DND-41 (cell line): ENCODE results near the gene EYS.

Experiments
- ATAC-seq: fragments of 200-7000 bp; cut with Tn5 transposase; 3 replicates; pipeline ENCODE4 v1.9.1; 2021; ENCODE audit warnings: low read depth; ENCODE audit not compliant: insufficient read depth
- DNase-seq: peaks from one replicate; pipeline ENCODE4 v3.0.0-alpha.2; 2020
- H2AFZ ChIP-seq: 2 replicates; pipeline ENCODE4 v1.6.0; 2012; ENCODE audit warnings: low read depth, low read length
- H3K27ac ChIP-seq: 2 replicates; pipeline ENCODE4 v1.5.1; 2012; ENCODE audit warnings: low read length, inconsistent platforms
- H3K27me3 ChIP-seq: fragments of 200-600 bp; sonication (generic); 2 replicates; pipeline ENCODE4 v1.6.0; 2012; ENCODE audit warnings: low read length, mild to moderate bottlenecking, inconsistent platforms; ENCODE audit not compliant: insufficient read depth, poor library complexity
- H3K36me3 ChIP-seq: 2 replicates; pipeline ENCODE4 v1.5.1; 2012; ENCODE audit warnings: low read length, inconsistent platforms; ENCODE audit not compliant: insufficient read depth
- H3K4me1 ChIP-seq: 2 replicates; pipeline ENCODE4 v1.5.1; 2012; ENCODE audit warnings: mild to moderate bottlenecking, low read length; ENCODE audit not compliant: insufficient read depth
- H3K4me2 ChIP-seq: 2 replicates; pipeline ENCODE4 v1.6.0; 2012; ENCODE audit warnings: mild to moderate bottlenecking, moderate library complexity, low read length, inconsistent platforms; ENCODE audit not compliant: insufficient read depth
- H3K4me3 ChIP-seq, 2 experiments: fragments of 200-600 bp in 1 of 2; shearing (Covaris generic) in 1 of 2; 2 replicates each; pipeline ENCODE4 v1.5.1; 2012 to 2016; ENCODE audit warnings: inconsistent platforms in 2 of 2, low read length in 2 of 2, mild to moderate bottlenecking in 2 of 2, low read depth in 1 of 2, moderate library complexity in 1 of 2
- H3K79me2 ChIP-seq: 2 replicates; pipeline ENCODE4 v1.6.0; 2012; ENCODE audit warnings: low read length, inconsistent platforms; ENCODE audit not compliant: insufficient read depth
- H3K9ac ChIP-seq: 2 replicates; pipeline ENCODE4 v1.6.0; 2012; ENCODE audit warnings: low read depth, mild to moderate bottlenecking, inconsistent platforms, low read length, moderate library complexity
- H3K9me3 ChIP-seq: 2 replicates; pipeline ENCODE4 v1.5.1; 2012; ENCODE audit warnings: low read length, moderate library complexity, mild to moderate bottlenecking, inconsistent platforms; ENCODE audit not compliant: insufficient read depth, severe bottlenecking
- H4K20me1 ChIP-seq: 2 replicates; pipeline ENCODE4 v1.6.0; 2012; ENCODE audit warnings: low read length; ENCODE audit not compliant: insufficient read depth
- CTCF ChIP-seq: IDR thresholded peaks from 2 replicates; pipeline ENCODE4 v1.5.1; 2012; ENCODE audit warnings: borderline replicate concordance, low read length, moderate library complexity, mild to moderate bottlenecking; ENCODE audit not compliant: poor library complexity, severe bottlenecking; ENCODE audit errors: extremely low read depth
- EZH2 ChIP-seq: IDR thresholded peaks from 3 replicates; pipeline ENCODE4 v1.6.1; 2012; ENCODE audit warnings: borderline replicate concordance, low read depth, mild to moderate bottlenecking, moderate library complexity, low read length, inconsistent platforms; ENCODE audit not compliant: severe bottlenecking

EYS gene

GRCh38 chr6:63708631-63709030, 1998.4 kb downstream of the EYS start:
- no peaks in the 10 kb centered on the region for H3K79me2 ChIP-seq
- no peak overlapping the region for H2AFZ ChIP-seq
- H3K27ac ChIP-seq = no peak overlapping the region
- no peaks in the 10 kb centered on the region for H3K27me3 ChIP-seq
- peaks cover 95% of the 10 kb centered on the region for H3K36me3 ChIP-seq
- H4K20me1 ChIP-seq = peaks cover 3% of the 10 kb centered on the region; the same call in 1 of the 2 replicates
- no peak overlapping the region for H3K4me2 ChIP-seq
- H3K9ac ChIP-seq = no peak overlapping the region
- H3K4me1 ChIP-seq = no peaks in the 10 kb centered on the region
- H3K9me3 ChIP-seq = no peaks in the 10 kb centered on the region
- no peak overlapping the region for H3K4me3 ChIP-seq
- no peak for DNase-seq
- ATAC-seq = no peak
- TF ChIP-seq EZH2 = no peak
- no peak for TF ChIP-seq CTCF

GRCh38 chr6:63706630-63707029, 2000.4 kb downstream of the EYS start:
- H3K36me3 ChIP-seq = peaks cover 97% of the 10 kb centered on the region

GRCh38 chr6:63705707-63706106, 2001.3 kb downstream of the EYS start:
- no peak for ATAC-seq
- H3K36me3 ChIP-seq = peaks cover 97% of the 10 kb centered on the region
- no peak overlapping the region for H3K4me2 ChIP-seq

More at GRCh38 chr6:63706630-63707029, 2000.4 kb downstream of the EYS start:
- Histone ChIP-seq H2AFZ (no peak overlapping the region), H3K27me3 (no peaks in the 10 kb centered on the region), H3K4me2 (no peak overlapping the region), H3K79me2 (no peaks in the 10 kb centered on the region), H3K9me3 (no peaks in the 10 kb centered on the region), H3K4me3 (no peak overlapping the region), H4K20me1 (peaks cover 3% of the 10 kb centered on the region; the same call in 1 of the 2 replicates), H3K27ac (no peak overlapping the region), H3K9ac (no peak overlapping the region), H3K4me1 (no peaks in the 10 kb centered on the region)
- ATAC-seq (no peak), DNase-seq (no peak)
- TF ChIP-seq CTCF = no peak
- TF ChIP-seq EZH2 = no peak

More at GRCh38 chr6:63705707-63706106, 2001.3 kb downstream of the EYS start:
- Histone ChIP-seq H3K9me3 (no peaks in the 10 kb centered on the region), H2AFZ (no peak overlapping the region), H3K27ac (no peak overlapping the region), H4K20me1 (peaks cover 3% of the 10 kb centered on the region; the same call in 1 of the 2 replicates), H3K4me3 (no peak overlapping the region), H3K79me2 (no peaks in the 10 kb centered on the region), H3K27me3 (no peaks in the 10 kb centered on the region), H3K4me1 (no peaks in the 10 kb centered on the region), H3K9ac (no peak overlapping the region)
- TF ChIP-seq EZH2 (no peak), CTCF (no peak)
- no peak for DNase-seq
